Epithelial cell of esophagus (primary cell): ENCODE measurements around the gene DACT2.

ENCODE experiments used
- DNase-seq: peaks from one replicate; pipeline ENCODE4 v3.0.0; 2010; ENCODE audit warnings: low read depth
- H3K4me3 ChIP-seq: 2 replicates; pipeline ENCODE4 v1.5.1; 2011; ENCODE audit warnings: mild to moderate bottlenecking, low read length, control low read depth
- TF ChIP-seq, protein P1 (sequence below): IDR thresholded peaks from 2 replicates; pipeline ENCODE4 v1.5.1; 2011; ENCODE audit warnings: low read depth, mild to moderate bottlenecking, low read length, control low read depth, inconsistent platforms; ENCODE audit not compliant: insufficient read depth; ENCODE audit errors: missing control alignments

The DACT2 gene

DNA sequence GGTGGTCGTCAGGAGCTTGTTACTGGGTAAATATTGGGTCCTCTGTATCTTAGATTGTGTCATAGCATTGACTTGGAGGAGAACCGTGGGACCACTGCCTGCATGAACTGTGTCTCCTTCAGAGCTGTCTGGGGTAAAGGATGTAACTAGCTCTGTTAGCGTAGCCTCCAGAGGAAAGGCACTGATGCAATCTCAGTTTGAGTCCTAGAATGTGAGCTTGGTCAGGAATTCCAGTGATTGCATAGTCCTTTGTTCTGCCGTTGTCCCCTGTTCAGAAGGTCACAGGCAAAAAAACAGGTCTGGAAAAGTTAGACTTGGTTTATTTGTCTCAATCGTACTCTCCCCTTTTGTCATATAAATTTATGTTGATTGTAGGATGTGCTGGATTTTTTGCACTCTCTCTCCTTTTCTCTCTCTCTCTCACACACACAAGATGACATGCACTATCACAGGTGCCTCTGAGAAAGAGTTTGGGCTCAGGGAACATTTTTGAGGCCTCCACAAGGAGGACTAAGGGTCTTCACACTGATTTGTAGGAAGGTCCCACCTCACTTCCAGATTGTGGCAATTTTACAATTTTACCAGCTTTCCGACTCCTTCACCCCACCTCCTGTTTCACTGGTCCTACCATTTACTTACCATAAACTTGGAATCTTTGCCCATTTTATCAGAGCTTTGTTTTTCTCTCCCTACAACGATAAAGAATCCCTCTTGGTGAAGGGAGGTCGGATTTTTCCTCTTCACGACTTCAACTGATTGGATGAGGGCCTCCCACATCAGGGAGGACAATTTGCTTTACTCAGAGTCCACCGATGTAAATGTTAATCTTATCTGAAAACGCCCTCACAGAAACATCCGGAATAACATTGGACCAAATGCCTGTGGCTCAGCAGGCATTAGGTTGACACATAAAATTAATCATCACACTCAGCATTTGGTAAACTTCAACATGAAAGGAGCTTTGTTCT, 7.0 kb upstream of the DACT2 start:
- no peak overlapping the region for H3K4me3 ChIP-seq
- no peak for DNase-seq
- TF ChIP-seq, protein P1, sequence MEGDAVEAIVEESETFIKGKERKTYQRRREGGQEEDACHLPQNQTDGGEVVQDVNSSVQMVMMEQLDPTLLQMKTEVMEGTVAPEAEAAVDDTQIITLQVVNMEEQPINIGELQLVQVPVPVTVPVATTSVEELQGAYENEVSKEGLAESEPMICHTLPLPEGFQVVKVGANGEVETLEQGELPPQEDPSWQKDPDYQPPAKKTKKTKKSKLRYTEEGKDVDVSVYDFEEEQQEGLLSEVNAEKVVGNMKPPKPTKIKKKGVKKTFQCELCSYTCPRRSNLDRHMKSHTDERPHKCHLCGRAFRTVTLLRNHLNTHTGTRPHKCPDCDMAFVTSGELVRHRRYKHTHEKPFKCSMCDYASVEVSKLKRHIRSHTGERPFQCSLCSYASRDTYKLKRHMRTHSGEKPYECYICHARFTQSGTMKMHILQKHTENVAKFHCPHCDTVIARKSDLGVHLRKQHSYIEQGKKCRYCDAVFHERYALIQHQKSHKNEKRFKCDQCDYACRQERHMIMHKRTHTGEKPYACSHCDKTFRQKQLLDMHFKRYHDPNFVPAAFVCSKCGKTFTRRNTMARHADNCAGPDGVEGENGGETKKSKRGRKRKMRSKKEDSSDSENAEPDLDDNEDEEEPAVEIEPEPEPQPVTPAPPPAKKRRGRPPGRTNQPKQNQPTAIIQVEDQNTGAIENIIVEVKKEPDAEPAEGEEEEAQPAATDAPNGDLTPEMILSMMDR, result no peak

DNA sequence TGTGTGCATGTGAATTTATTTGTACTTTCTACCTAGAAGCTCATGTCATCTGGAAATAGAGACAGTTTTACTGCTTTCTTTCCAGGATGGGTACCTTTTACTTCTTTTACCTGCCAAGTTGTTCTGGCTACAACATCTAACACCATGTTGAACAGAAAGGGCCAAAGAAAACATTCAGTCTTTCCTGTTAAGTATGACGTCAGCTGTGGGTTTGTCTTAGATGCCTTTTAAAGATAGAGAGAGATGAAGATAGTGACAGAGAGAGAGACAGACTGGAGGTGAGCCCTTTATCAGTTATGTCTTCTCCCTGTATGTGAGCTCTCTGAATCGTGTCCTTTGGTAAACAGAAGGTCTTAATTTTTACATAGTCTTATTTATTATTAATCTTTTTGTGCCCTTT, 3.4 kb upstream of the DACT2 start:
- H3K4me3 ChIP-seq, result no peak overlapping the region
- TF ChIP-seq, protein P1, result no peak
- DNase-seq, result no peak

DNA sequence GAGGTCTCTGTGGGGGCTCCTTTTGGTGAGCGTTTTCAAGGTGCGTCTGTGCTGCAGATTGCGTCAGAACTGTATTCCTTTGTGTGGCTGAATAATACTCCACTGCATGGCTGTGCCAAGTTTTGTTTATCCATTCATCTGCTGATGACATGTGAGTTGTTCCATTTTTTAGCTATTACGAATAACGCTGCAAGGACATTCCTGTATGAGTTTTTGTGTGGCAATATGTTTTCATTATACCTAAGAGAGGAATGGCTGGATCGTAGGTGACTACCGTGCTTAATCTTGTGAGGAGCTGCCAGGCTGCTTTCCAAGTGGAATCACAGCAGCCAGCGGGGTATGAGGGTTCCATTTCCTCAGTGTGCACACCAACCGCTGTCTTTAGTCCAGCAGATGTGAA, 1.1 kb upstream of the DACT2 start:
- TF ChIP-seq, protein P1, result no peak
- DNase-seq, result peak; percentile 54
- no peak overlapping the region for H3K4me3 ChIP-seq

DNA sequence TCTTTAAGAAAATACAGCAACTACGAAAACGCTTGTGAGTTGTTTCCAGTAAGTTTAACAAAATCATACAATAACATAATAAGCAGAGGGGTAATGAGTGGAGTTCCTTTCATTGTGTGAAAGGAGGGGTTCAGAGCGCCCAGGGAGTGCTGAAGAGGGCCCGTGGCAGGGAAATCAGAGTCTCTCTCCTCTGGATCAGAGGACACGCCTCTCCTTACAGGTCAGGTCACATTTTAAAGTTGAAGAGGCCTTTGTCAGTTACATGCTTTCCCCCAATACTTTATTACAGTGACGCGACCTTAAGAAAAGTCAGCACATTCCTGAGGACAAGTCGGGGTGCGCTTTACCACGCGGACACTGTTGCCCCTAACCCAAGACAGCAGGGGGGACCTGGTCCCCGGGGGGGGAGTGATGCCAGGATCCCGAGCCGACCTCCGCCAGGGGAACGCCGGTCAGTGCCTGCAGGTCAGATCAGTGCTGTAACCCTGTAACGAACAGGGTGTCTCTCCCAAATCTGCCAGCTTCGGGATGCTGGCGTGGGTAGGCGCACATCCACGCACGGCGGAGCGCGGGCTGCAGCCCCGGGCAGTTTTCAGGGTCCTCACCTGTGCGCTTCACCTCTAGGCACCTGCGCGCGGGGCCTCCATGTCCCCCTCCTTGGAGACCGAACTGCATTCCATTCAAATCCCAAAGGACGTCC, 848 bp downstream of the DACT2 start:
- no peak overlapping the region for H3K4me3 ChIP-seq
- TF ChIP-seq, protein P1, result no peak
- no peak for DNase-seq

DNA sequence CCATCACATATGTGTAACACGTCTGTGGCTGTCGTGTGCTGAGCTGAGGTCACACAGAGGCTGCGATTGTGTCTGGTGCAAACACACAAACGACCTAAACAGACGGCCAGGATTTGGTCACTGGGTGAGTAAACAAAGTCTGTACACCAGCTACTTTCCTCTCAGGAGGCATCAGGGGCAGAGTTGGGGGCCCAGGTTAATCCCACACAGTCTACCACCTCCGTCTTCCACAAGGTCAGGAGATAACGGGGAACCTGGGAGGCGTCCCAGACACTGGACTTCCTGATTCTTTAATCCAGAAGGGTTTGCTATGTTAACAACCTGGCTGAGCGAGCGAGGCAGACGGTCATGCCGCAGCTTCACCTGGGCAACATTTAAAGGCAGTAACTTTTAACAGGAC, 1.5 kb downstream of the DACT2 start:
- no peak overlapping the region for H3K4me3 ChIP-seq
- TF ChIP-seq, protein P1, result no peak

DNA sequence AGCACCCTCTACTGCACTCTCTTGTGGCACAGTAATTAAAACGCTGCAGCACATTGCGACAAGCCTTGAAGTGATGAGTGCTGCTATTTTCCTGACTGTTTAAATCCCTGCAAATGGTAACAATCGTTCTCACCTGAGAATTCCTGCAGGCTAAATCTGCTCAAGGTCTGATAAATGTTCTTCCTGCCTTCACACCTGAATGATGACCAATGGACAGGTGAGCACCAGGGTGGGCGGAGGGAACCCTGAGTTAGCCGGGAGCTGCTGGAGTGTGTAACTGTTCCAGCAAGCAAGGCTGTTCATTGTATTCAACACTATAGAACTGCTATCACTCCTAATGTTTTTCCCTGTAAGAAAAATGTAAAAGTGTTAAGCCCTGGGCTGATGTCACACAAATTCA, 4.0 kb downstream of the DACT2 start:
- DNase-seq, result no peak

More for the DNA sequence above, 1.5 kb downstream of the DACT2 start:
- no peak for DNase-seq

More for the DNA sequence above, 4.0 kb downstream of the DACT2 start:
- H3K4me3 ChIP-seq, result no peak overlapping the region
- TF ChIP-seq, protein P1, result no peak
